Fibroblast of the aortic adventitia (primary cell): ENCODE results near the gene SLC5A2. TPM values are rescaled to one million over a fixed set of nuclear protein-coding genes. Genes with fewer than 3 reads are reported as not detected.

ENCODE experiments used
- DNase-seq: peaks from one replicate; pipeline ENCODE4 v3.0.0-alpha.2; 2010; ENCODE audit warnings: low read depth
- H3K4me3 ChIP-seq: 2 replicates; pipeline ENCODE4 v1.5.1; 2011; ENCODE audit warnings: low read depth, mild to moderate bottlenecking, control low read depth, low read length, moderate library complexity
- CTCF ChIP-seq: IDR thresholded peaks from 2 replicates; pipeline ENCODE4 v1.5.1; 2011; ENCODE audit warnings: mild to moderate bottlenecking, low read length, control low read depth, inconsistent platforms; ENCODE audit not compliant: insufficient read depth
- total RNA-seq: library from RNA; depleted of rRNA; stranded (reverse); fragments of >200 nt; gene quantifications from 2 replicates; pipeline ENCODE4 v1.2.3, GENCODE V29; 2012; ENCODE audit warnings: low replicate concordance

Gene SLC5A2
- total RNA-seq, 1 donor: not detected

GRCh38 chr16:31471875-31472708 lies 10.8 kb upstream of the SLC5A2 start, which contains the start of gene TGFB1I1:
Gene TGFB1I1, plus strand, starts transcription at chr16:31472152. Its CDS starts 37 bp downstream, at chr16:31472189.
- peak; percentile 67 for DNase-seq
- no peak for TF ChIP-seq CTCF
- H3K4me3 ChIP-seq: peak within 1 kb of the TSS; percentile 82

- H3K4me3 ChIP-seq: peak overlapping the region; percentile 82
- DNase-seq: peak; percentile 91
- TF ChIP-seq CTCF: peak; percentile 76
Measured at GRCh38 chr16:31472709-31473203, 10.2 kb upstream of the SLC5A2 start.

- peak overlapping the region; percentile 31 for H3K4me3 ChIP-seq
- DNase-seq: no peak
- TF ChIP-seq CTCF: no peak
Measured at GRCh38 chr16:31473264-31473984, 9.5 kb upstream of the SLC5A2 start.

GRCh38 chr16:31474173-31474714 lies 8.7 kb upstream of the SLC5A2 start:
- DNase-seq: peak; percentile 49
- no peak for TF ChIP-seq CTCF
- no peak overlapping the region for H3K4me3 ChIP-seq

- no peak overlapping the region for H3K4me3 ChIP-seq
- no peak for TF ChIP-seq CTCF
- no peak for DNase-seq
Measured at GRCh38 chr16:31474773-31475738, 7.9 kb upstream of the SLC5A2 start.

- no peak overlapping the region for H3K4me3 ChIP-seq
- no peak for DNase-seq
- TF ChIP-seq CTCF: no peak
Measured at GRCh38 chr16:31475946-31476302, 7.0 kb upstream of the SLC5A2 start.
